Germinal center (tissue), 1 donor: ENCODE results near the gene CBFA2T3.

Experiments used
- DNase-seq: peaks from one replicate; pipeline ENCODE4 v3.0.0; 2012; ENCODE audit warnings: mixed read lengths, low spot score

Gene CBFA2T3

GRCh38 chr16:88839026-88839529 is 137.9 kb downstream of the CBFA2T3 start:
- DNase-seq: no peak

GRCh38 chr16:88838566-88838965 is 138.4 kb downstream of the CBFA2T3 start:
- DNase-seq: no peak

- DNase-seq: no peak
Measured at GRCh38 chr16:88837806-88838205, 139.2 kb downstream of the CBFA2T3 start.

- no peak for DNase-seq
Measured at GRCh38 chr16:88836791-88837190, 140.2 kb downstream of the CBFA2T3 start.

- no peak for DNase-seq
Measured at GRCh38 chr16:88835818-88836217, 141.2 kb downstream of the CBFA2T3 start.

GRCh38 chr16:88835383-88835782 is 141.6 kb downstream of the CBFA2T3 start:
- DNase-seq: no peak

GRCh38 chr16:88834670-88835069 is 142.3 kb downstream of the CBFA2T3 start:
- no peak for DNase-seq

GRCh38 chr16:88833086-88833485 is 143.9 kb downstream of the CBFA2T3 start:
- no peak for DNase-seq

GRCh38 chr16:88831838-88832237 is 145.2 kb downstream of the CBFA2T3 start:
- no peak for DNase-seq

- DNase-seq: no peak
Measured at GRCh38 chr16:88830783-88831182, 146.2 kb downstream of the CBFA2T3 start.

GRCh38 chr16:88830258-88830657 is 146.7 kb downstream of the CBFA2T3 start:
- DNase-seq: no peak

- no peak for DNase-seq
Measured at GRCh38 chr16:88828711-88829110, 148.3 kb downstream of the CBFA2T3 start.

GRCh38 chr16:88827727-88828126 is 149.3 kb downstream of the CBFA2T3 start:
- no peak for DNase-seq

GRCh38 chr16:88826070-88826840 is 150.8 kb downstream of the CBFA2T3 start:
- no peak for DNase-seq

- DNase-seq: no peak
Measured at GRCh38 chr16:88825146-88825545, 151.9 kb downstream of the CBFA2T3 start.
